Stimulated activated effector memory CD8-positive, alpha-beta T cell treated with anti-CD3 and anti-CD28 coated beads, Interleukin-12 subunit alpha, Interleukin-12 subunit beta, amount 100 ng/mL, for 72 hours (primary cell): ENCODE results near the gene TENM4.

Experiments used
- ATAC-seq: fragments of 150-1000 bp; cut with Tn5 transposase; 2 replicates; pipeline ENCODE4 v1.10.0; 2021
- DNase-seq, 2 donors: peaks; one replicate each; pipeline ENCODE4 v3.0.0; 2021 to 2022; ENCODE audit warnings: low spot score in 2 of 2
- H3K27ac Mint-ChIP-seq: one replicate; pipeline ENCODE4 v1.8.0; 2022; ENCODE audit warnings: mild to moderate bottlenecking, mixed read lengths
- H3K36me3 Mint-ChIP-seq: one replicate; pipeline ENCODE4 v1.8.0; 2022; ENCODE audit warnings: mild to moderate bottlenecking, mixed read lengths
- H3K4me1 Mint-ChIP-seq: one replicate; pipeline ENCODE4 v1.8.0; 2022; ENCODE audit warnings: mixed read lengths
- H3K4me3 Mint-ChIP-seq: one replicate; pipeline ENCODE4 v1.8.0; 2022; ENCODE audit warnings: mild to moderate bottlenecking, mixed read lengths
- H3K9me3 Mint-ChIP-seq: one replicate; pipeline ENCODE4 v1.8.0; 2022; ENCODE audit warnings: mixed read lengths

TENM4 gene

GRCh38 chr11:78946945-78947902, 493.6 kb downstream of the TENM4 start:
- Mint-ChIP-seq H3K4me3 (no peak overlapping the region), H3K27ac (no peak overlapping the region), H3K4me1 (no peaks in the 10 kb centered on the region), H3K9me3 (peaks cover 2% of the 10 kb centered on the region), H3K36me3 (no peaks in the 10 kb centered on the region)
- no peak for ATAC-seq
- DNase-seq, result no peak

- Mint-ChIP-seq H3K4me3 (no peak overlapping the region), H3K9me3 (peaks cover 2% of the 10 kb centered on the region), H3K36me3 (no peaks in the 10 kb centered on the region), H3K4me1 (no peaks in the 10 kb centered on the region), H3K27ac (no peak overlapping the region)
- ATAC-seq (no peak), DNase-seq (no peak)
Observed at GRCh38 chr11:78943841-78944240, 497.0 kb downstream of the TENM4 start.

GRCh38 chr11:78943154-78943553, 497.7 kb downstream of the TENM4 start:
- H3K36me3 Mint-ChIP-seq, result no peaks in the 10 kb centered on the region
- no peak for ATAC-seq
- no peaks in the 10 kb centered on the region for H3K4me1 Mint-ChIP-seq

GRCh38 chr11:78941226-78941851, 499.5 kb downstream of the TENM4 start:
- H3K4me3 Mint-ChIP-seq, result no peak overlapping the region
- no peak overlapping the region for H3K27ac Mint-ChIP-seq
- peaks cover 2% of the 10 kb centered on the region for H3K9me3 Mint-ChIP-seq
- no peaks in the 10 kb centered on the region for H3K4me1 Mint-ChIP-seq
- ATAC-seq, result no peak
- DNase-seq, result no peak
- H3K36me3 Mint-ChIP-seq, result no peaks in the 10 kb centered on the region

More at GRCh38 chr11:78943154-78943553, 497.7 kb downstream of the TENM4 start:
- peaks cover 2% of the 10 kb centered on the region for H3K9me3 Mint-ChIP-seq
- no peak for DNase-seq
- no peak overlapping the region for H3K27ac Mint-ChIP-seq
- no peak overlapping the region for H3K4me3 Mint-ChIP-seq

- Mint-ChIP-seq H3K36me3 (no peaks in the 10 kb centered on the region), H3K4me1 (no peaks in the 10 kb centered on the region), H3K4me3 (no peak overlapping the region), H3K9me3 (peaks cover 2% of the 10 kb centered on the region), H3K27ac (no peak overlapping the region)
- ATAC-seq (no peak), DNase-seq (no peak)
Observed at GRCh38 chr11:78940500-78941225, 500.2 kb downstream of the TENM4 start.

GRCh38 chr11:78938971-78939370, 501.9 kb downstream of the TENM4 start:
- Mint-ChIP-seq H3K4me1 (no peaks in the 10 kb centered on the region), H3K36me3 (no peaks in the 10 kb centered on the region), H3K4me3 (no peak overlapping the region), H3K27ac (no peak overlapping the region), H3K9me3 (no peaks in the 10 kb centered on the region)
- ATAC-seq (no peak), DNase-seq (no peak)

- no peak for DNase-seq
- no peak for ATAC-seq
- Mint-ChIP-seq H3K9me3 (no peaks in the 10 kb centered on the region), H3K4me1 (no peaks in the 10 kb centered on the region), H3K36me3 (no peaks in the 10 kb centered on the region), H3K27ac (no peak overlapping the region), H3K4me3 (no peak overlapping the region)
Observed at GRCh38 chr11:78938036-78938435, 502.8 kb downstream of the TENM4 start.

GRCh38 chr11:78935398-78936068, 505.3 kb downstream of the TENM4 start:
- no peak overlapping the region for H3K27ac Mint-ChIP-seq
- no peak overlapping the region for H3K4me3 Mint-ChIP-seq
- no peak for DNase-seq
- ATAC-seq, result no peak
- no peaks in the 10 kb centered on the region for H3K36me3 Mint-ChIP-seq
- H3K4me1 Mint-ChIP-seq, result no peaks in the 10 kb centered on the region
- no peaks in the 10 kb centered on the region for H3K9me3 Mint-ChIP-seq

GRCh38 chr11:78933350-78933749, 507.5 kb downstream of the TENM4 start:
- Mint-ChIP-seq H3K4me1 (no peaks in the 10 kb centered on the region), H3K36me3 (no peaks in the 10 kb centered on the region), H3K27ac (no peak overlapping the region), H3K4me3 (no peak overlapping the region), H3K9me3 (no peaks in the 10 kb centered on the region)
- ATAC-seq, result no peak
- DNase-seq, result no peak

- no peaks in the 10 kb centered on the region for H3K9me3 Mint-ChIP-seq
- H3K36me3 Mint-ChIP-seq, result no peaks in the 10 kb centered on the region
- H3K4me1 Mint-ChIP-seq, result no peaks in the 10 kb centered on the region
- no peak overlapping the region for H3K4me3 Mint-ChIP-seq
- H3K27ac Mint-ChIP-seq, result no peak overlapping the region
- ATAC-seq (no peak), DNase-seq (no peak)
Observed at GRCh38 chr11:78932757-78933156, 508.1 kb downstream of the TENM4 start.

- no peak overlapping the region for H3K4me3 Mint-ChIP-seq
- H3K9me3 Mint-ChIP-seq, result no peaks in the 10 kb centered on the region
- H3K4me1 Mint-ChIP-seq, result no peaks in the 10 kb centered on the region
- no peak overlapping the region for H3K27ac Mint-ChIP-seq
- ATAC-seq (no peak), DNase-seq (no peak)
- no peaks in the 10 kb centered on the region for H3K36me3 Mint-ChIP-seq
Observed at GRCh38 chr11:78931891-78932290, 508.9 kb downstream of the TENM4 start.

GRCh38 chr11:78930810-78931523, 509.9 kb downstream of the TENM4 start:
- ATAC-seq, result no peak
- Mint-ChIP-seq H3K27ac (no peak overlapping the region), H3K4me1 (no peaks in the 10 kb centered on the region)

GRCh38 chr11:78929906-78930220, 511.0 kb downstream of the TENM4 start:
- Mint-ChIP-seq H3K4me3 (no peak overlapping the region), H3K36me3 (no peaks in the 10 kb centered on the region), H3K9me3 (no peaks in the 10 kb centered on the region), H3K4me1 (no peaks in the 10 kb centered on the region), H3K27ac (no peak overlapping the region)
- DNase-seq, result no peak
- no peak for ATAC-seq

More at GRCh38 chr11:78930810-78931523, 509.9 kb downstream of the TENM4 start:
- no peaks in the 10 kb centered on the region for H3K9me3 Mint-ChIP-seq
- H3K4me3 Mint-ChIP-seq, result no peak overlapping the region
- H3K36me3 Mint-ChIP-seq, result no peaks in the 10 kb centered on the region
- no peak for DNase-seq

- no peak overlapping the region for H3K4me3 Mint-ChIP-seq
- no peaks in the 10 kb centered on the region for H3K36me3 Mint-ChIP-seq
- H3K9me3 Mint-ChIP-seq, result no peaks in the 10 kb centered on the region
- H3K4me1 Mint-ChIP-seq, result no peaks in the 10 kb centered on the region
- no peak for DNase-seq
- H3K27ac Mint-ChIP-seq, result no peak overlapping the region
- no peak for ATAC-seq
Observed at GRCh38 chr11:78929207-78929905, 511.5 kb downstream of the TENM4 start.
